Measurements from ENCODE around the gene ASIP.
"Not testable (repeated sequence)": the region's sequence is repeated elsewhere in the genome, so short reads cannot be mapped to it uniquely, and the experiment has no call there.

Gene ASIP

GRCh38 chr20:34283844-34284243, 42.6 kb downstream of the ASIP start:
- DNase-seq (ENCODE audit: low spot score) (no peak), FAIRE-seq (no peak)

- no peak for DNase-seq (ENCODE audit: low spot score)
- FAIRE-seq, result no peak
These were observed 44.2 kb downstream of the ASIP start for GRCh38 chr20:34285450-34285849.

DNA sequence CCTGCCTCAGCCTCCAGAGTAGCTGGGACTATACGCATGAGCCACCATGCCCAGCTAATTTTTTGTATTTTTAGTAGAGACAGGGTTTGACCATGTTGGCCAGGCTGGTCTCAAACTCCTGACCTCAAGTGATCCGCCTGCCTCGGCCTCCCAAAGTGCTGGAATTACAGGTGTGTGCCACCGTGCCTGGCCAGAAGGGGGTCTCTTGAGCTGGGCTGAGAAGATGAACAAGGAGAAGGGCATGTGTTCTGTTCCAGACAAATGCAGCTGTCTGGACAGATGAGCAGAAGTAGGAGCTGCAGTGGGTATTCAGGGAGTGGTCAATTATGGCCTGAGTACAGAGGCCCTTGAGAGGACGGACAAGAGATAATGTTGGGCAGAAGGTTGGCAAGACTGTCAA, 46.3 kb downstream of the ASIP start:
- not testable (repeated sequence) for FAIRE-seq; DNase-seq (ENCODE audit: low spot score)

DNA sequence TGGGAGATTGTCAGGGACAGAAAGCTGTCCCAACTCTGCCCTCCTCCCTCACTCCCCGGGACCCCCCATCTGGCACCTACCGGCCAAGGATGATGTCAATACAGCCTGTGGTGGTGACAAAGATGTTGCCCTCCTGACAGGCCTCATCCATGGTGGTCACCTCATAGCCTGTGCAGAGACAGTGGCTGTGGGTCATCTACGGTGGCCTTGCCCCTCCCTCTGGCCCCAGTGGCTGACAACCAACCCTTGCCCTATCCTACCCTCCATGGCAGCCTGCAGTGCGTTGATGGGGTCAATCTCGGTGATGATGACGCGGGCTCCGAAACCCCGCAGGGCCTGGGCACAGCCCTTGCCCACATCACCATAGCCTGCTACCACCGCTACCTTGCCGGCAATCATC, 49.2 kb downstream of the ASIP start:
- FAIRE-seq (no peak), DNase-seq (ENCODE audit: low spot score) (no peak)

DNA sequence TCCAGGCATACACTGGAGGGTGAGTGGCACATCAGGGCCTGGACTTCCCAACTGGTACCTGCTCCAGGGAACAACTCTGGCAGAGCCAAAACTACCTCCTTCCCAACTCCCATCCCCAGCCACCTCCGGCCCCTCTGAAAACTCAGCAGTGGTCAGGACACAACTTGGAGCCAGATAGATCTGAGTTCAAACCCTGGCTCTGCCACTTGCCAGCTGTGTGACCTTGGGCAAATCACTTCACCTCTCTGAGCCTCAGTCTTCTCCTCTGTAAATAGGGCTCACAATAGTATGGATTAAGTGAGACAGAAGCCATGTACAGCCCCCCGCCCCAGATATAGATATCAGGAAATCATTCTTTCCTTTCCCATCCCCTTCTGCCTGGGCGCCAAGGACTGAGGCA, 51.3 kb downstream of the ASIP start:
- no peak for DNase-seq (ENCODE audit: low spot score)
- FAIRE-seq, result no peak

DNA sequence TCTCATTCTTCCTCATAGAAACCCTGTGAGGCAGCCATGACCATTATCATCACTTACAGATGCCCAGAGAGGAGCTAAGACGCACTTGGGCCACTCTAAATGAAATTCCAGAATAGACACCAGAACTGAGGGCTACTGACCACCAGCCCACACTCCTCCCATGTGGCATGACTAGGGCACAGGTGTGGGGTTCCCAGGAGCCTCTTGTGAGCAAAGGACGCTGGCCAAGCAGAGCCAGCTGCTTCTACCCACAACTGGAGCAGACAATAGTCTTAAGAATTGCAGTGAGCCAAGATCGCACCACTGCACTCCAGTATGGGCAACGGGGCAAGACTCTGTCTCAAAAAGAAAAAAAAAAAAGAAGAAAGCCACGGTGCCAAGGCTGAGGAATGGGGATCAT, 51.9 kb downstream of the ASIP start:
- DNase-seq (ENCODE audit: low spot score) (no peak), FAIRE-seq (no peak)

- no peak for DNase-seq (ENCODE audit: low spot score)
- no peak for FAIRE-seq
These were observed 52.4 kb downstream of the ASIP start for GRCh38 chr20:34293589-34293988.

DNA sequence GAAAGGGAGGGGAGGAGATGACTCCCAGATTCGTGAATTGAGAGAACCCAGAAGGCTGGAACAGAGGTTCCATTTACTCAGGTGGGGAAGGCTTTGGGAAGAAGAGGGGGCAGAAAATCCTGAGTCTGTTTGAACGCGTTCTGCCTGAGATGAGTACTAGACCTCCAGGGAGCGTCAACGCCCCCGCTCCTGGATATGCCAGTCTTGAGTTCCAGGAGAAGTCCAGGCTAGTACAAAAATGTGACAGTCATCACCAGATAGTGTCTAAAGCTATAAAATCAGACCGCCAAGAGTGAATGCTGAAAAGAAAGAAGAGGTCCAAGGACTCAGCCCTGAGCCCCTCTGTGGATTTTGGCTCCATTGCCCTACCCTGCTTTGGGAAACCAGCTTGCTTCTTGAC, 53.3 kb downstream of the ASIP start:
- no peak for DNase-seq (ENCODE audit: low spot score)
- FAIRE-seq, result no peak

GRCh38 chr20:34295284-34295683, 54.1 kb downstream of the ASIP start:
- no peak for FAIRE-seq
- DNase-seq (ENCODE audit: low spot score), result no peak

- no peak for FAIRE-seq
- DNase-seq (ENCODE audit: low spot score), result no peak
These were observed 55.2 kb downstream of the ASIP start for GRCh38 chr20:34296468-34296867.

DNA sequence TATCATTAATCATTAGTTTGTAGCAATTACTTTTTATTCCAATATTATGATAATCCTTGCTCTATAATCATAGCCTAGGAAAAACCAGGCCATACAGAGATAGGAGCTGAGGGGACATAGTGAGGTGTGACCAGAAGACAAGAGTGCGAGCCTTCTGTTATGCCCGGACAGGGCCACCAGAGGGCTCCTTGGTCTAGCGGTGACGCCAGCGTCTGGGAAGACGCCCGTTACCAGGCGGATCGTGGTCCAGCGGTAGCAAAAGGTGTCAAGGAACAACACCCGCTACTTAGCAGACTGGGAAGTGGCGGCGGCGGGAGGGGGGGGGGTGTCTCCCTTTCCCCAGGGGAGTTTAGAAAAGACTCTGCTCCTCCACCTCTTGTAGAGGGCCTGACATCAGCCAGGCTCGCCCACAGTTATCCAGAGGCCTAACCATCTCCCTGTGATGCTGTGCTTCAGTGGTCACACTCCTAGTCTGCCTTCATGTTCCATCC, 57.1 kb downstream of the ASIP start:
- not testable (repeated sequence) for DNase-seq (ENCODE audit: low spot score); FAIRE-seq

DNA sequence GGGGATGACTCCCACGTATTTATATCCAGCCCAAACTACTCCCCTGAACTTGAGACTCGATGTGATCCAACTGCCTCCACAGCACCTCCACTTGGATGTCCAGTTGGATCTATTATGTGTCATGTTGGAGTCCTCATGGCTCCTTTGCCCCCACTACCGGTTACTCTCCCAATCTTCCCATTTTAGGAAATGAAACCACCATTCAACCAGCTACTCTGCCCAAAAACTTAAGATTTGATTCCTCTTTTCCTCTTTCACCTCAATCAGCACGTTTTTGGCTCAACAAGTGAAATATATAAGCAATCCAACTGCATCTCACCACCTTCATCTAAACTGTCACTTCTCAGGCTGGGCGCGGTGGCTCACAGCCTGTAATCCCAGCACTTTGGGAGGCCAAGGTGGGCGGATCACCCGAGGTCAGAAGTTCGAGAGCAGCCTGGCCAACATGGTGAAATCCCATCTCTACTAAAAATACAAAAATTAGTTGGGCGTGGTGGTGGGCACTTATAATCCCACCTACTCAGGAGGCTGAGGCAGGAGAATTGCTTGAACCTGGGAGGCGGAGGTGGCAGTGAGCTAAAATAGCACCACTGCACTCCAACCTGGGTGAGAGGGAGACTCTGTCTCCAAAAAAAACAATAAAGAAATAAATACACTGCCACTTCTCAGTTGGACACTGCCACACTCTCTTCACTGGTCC, 58.5 kb downstream of the ASIP start:
- FAIRE-seq (no peak), DNase-seq (ENCODE audit: low spot score) (no peak)

DNA sequence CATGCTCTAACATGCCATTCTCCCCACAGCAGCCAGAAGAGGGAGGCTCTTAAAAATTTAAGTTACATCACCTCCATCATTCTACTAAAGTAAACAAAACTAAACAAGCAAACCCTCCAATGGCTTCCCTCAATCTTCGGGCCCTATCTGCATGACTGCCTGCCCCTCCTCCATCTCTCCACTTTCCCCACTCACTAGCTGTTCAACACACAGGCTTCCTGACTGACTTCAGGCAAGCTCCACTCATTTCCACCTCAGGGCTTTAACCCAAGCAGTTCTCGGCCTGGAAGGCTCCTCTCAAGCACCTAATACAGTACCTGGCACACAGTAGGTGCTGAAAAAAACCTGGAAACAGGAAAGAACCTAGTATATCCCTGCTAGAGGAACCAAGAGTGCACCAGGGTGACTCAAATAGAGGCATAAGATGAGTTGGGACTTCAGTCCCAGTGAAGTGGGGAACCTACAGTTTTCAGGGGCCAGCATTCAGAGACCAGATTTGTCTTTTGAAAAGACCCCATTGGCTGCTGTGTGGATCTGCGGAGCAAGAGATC, 59.1 kb downstream of the ASIP start:
- FAIRE-seq, result no peak
- DNase-seq (ENCODE audit: low spot score), result no peak

DNA sequence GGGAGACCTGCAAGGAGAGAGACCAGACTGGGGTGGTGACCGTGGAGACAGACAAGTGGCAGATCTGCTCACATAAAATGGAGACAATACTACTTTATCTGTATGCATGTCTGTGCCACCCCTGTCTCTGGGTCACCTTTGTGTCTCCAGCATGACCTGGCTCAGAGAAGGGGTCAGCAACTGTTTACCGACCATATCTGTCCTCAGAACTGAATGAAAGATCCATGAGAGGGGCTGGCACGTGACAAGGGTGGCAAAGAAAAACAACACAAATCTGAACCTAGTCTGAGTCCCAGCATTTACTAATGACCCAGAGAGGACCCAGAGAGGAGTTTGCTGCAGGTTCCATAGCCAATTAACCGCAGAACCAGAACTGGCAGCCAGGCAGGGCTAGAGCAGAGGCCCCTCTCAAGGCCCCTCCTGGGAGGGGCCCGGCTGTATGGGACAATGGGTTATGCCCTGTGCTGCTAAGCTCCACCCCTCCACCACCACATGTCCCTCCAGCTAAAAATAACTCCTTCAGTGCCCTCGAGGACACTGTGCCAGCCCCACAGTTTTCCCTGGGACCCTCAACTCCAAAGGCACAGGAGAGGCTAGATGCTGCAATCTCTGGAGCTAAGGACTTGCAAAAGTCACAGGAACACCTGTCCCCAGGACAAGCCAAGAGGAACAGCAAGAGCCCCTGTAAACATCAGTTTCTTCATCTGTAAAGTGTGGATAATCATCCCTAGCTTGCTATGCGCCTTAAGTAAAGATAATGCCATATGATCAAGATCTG, 59.8 kb downstream of the ASIP start:
- no peak for DNase-seq (ENCODE audit: low spot score)
- no peak for FAIRE-seq

GRCh38 chr20:34301587-34302311, 60.5 kb downstream of the ASIP start:
- DNase-seq (ENCODE audit: low spot score) (no peak), FAIRE-seq (no peak)

- DNase-seq (ENCODE audit: low spot score) (peak; percentile 32), FAIRE-seq (peak; percentile 13)
These were observed 61.1 kb downstream of the ASIP start for GRCh38 chr20:34302312-34302722.

- DNase-seq (ENCODE audit: low spot score) (peak; percentile 97), FAIRE-seq (peak; percentile 17)
These were observed 61.7 kb downstream of the ASIP start, which contains the start of gene AHCY for GRCh38 chr20:34302723-34303533. Gene AHCY, minus strand, starts transcription at chr20:34303355. Its CDS starts 85 bp downstream, at chr20:34303270.

DNA sequence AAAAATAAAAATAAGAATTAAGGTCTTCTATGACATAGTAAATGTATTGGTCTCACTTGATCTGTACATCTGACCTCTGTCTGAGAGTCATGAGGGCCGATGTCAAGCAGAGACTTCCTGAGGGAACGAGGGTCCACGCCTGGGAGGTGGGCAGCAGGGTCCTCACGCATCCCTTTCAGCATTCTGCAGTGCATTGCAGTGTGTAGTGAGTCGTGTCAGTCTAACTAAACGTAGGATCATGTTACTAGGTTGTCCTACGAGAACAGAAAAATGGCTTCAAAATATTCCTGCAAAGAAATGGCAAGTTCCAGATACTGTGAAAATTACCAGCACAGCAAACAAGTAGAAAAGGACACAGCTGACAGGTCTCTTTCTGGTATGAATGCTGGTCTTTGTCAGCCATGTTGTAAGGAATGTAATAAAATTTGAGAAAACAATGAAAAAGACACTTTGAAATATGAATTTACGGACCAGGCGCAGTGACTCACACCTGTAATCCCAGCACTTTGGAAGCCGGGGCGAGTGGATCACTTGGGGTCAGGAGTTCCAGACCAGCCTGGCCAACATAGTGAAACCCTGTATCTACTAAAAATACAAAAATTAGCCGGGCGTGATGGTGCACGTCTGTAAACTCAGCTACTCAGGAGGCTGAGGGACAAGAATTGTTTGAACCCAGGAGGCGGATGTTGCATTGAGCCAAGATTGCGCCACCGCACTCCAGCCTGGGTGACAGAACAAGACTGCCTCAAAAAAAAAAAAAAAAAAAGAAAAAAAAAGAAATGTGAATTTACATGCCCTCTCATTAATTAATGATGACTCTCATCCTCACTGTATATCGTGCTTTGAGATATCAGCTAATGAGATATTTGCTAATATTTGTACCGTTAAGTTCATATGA, 64.4 kb downstream of the ASIP start:
- FAIRE-seq (no peak), DNase-seq (ENCODE audit: low spot score) (no peak)

- DNase-seq (ENCODE audit: low spot score) (no peak), FAIRE-seq (no peak)
These were observed 68.5 kb downstream of the ASIP start for GRCh38 chr20:34309691-34310090.

Measured in urothelium cell line (cell line).